ENCODE data around the gene SMG1. TPM values are rescaled to one million over a fixed set of nuclear protein-coding genes. Genes with fewer than 3 reads are reported as not detected.
A peak's percentile ranks its signal among the peaks of the same experiment; 100 is the strongest.
"Not testable (repeated sequence)": the region's sequence is repeated elsewhere in the genome, so short reads cannot be mapped to it uniquely, and the experiment has no call there.

The SMG1 gene
- total RNA-seq, 4 donors from 2014 or later = 88.5 to 183 (median 159) TPM

GRCh38 chr16:18936727-18937340 is 10.6 kb upstream of the SMG1 start:
- H3K27ac ChIP-seq = no peak overlapping the region
- intact Hi-C loops (cut with DNase I; ENCODE audit: low total_unique reads) = no loop called here
- in situ Hi-C loops (cut with MboI; ENCODE audit: low sequenced_read_pairs in 4 of 4) = no loop called here

GRCh38 chr16:18933501-18933900 is 7.3 kb upstream of the SMG1 start:
- H3K9me3 ChIP-seq = no peaks in the 10 kb centered on the region
- peaks cover 24 to 30% of the 10 kb centered on the region in 2 donors for H3K4me1 ChIP-seq
- in situ Hi-C loops (cut with MboI; ENCODE audit: low sequenced_read_pairs in 4 of 4) (no loop called here), intact Hi-C loops (cut with DNase I; ENCODE audit: low total_unique reads) (no loop called here)
- no peaks in the 10 kb centered on the region for H3K27me3 ChIP-seq
- H3K36me3 ChIP-seq = no peaks in the 10 kb centered on the region
- DNase-seq (no peak), ATAC-seq (no peak)
- peak overlapping the region; percentile 90 to 95 (median 91) for H3K27ac ChIP-seq
- TF ChIP-seq POLR2A (IDR thresholded peaks at IDR 0.05) = no peak
- H3K4me3 ChIP-seq = no peak overlapping the region

More at GRCh38 chr16:18936727-18937340, 10.6 kb upstream of the SMG1 start:
- peaks cover 11 to 13% of the 10 kb centered on the region in 2 donors for H3K4me1 ChIP-seq
- ATAC-seq (no peak), DNase-seq (no peak)
- no peak overlapping the region for H3K4me3 ChIP-seq
- no peaks in the 10 kb centered on the region for H3K9me3 ChIP-seq
- H3K27me3 ChIP-seq = no peaks in the 10 kb centered on the region
- no peaks in the 10 kb centered on the region for H3K36me3 ChIP-seq
- no peak for TF ChIP-seq CTCF (IDR thresholded peaks at IDR 0.05 in 4 of 5, conservative IDR thresholded peaks at IDR 0.05 in 1 of 5)
- TF ChIP-seq POLR2A (IDR thresholded peaks at IDR 0.05) = no peak

GRCh38 chr16:18932243-18932987 is 6.2 kb upstream of the SMG1 start:
- no peaks in the 10 kb centered on the region for H3K9me3 ChIP-seq
- H3K36me3 ChIP-seq = no peaks in the 10 kb centered on the region
- intact Hi-C loops (cut with DNase I; ENCODE audit: low total_unique reads) = loop anchor here (1.0 kb wide), 1 partner anchor 30 kb away; no protein-coding TSS in a partner anchor
- peak overlapping the region; percentile 1 to 22 (median 11) for H3K4me3 ChIP-seq
- ATAC-seq (peak; percentile 75 to 80), DNase-seq (peak; percentile 75 to 76)
- in situ Hi-C loops (cut with MboI; ENCODE audit: low sequenced_read_pairs in 4 of 4) = no loop called here
- peak overlapping the region; percentile 90 to 95 (median 91) for H3K27ac ChIP-seq
- H3K27me3 ChIP-seq = no peaks in the 10 kb centered on the region
- TF ChIP-seq CTCF (IDR thresholded peaks at IDR 0.05 in 4 of 5, conservative IDR thresholded peaks at IDR 0.05 in 1 of 5) = no peak
- TF ChIP-seq POLR2A (IDR thresholded peaks at IDR 0.05) = peak in 1 of 2 donors; percentile 38
- H3K4me1 ChIP-seq = peaks cover 24 to 30% of the 10 kb centered on the region in 2 donors

GRCh38 chr16:18931756-18932155 is 5.5 kb upstream of the SMG1 start:
- intact Hi-C loops (cut with DNase I; ENCODE audit: low total_unique reads) = loop anchor here (1.0 kb wide), 1 partner anchor 31 kb away; no protein-coding TSS in a partner anchor
- Histone ChIP-seq H3K9me3 (no peaks in the 10 kb centered on the region), H3K36me3 (no peaks in the 10 kb centered on the region)

GRCh38 chr16:18930095-18930494 is 3.9 kb upstream of the SMG1 start:
- in situ Hi-C loops (cut with MboI; ENCODE audit: low sequenced_read_pairs in 4 of 4); H3K36me3 ChIP-seq; H3K9me3 ChIP-seq; intact Hi-C loops (cut with DNase I; ENCODE audit: low total_unique reads); H3K27me3 ChIP-seq; H3K4me3 ChIP-seq: not testable (repeated sequence)
- peaks cover 24 to 36% of the 10 kb centered on the region in 2 donors for H3K4me1 ChIP-seq
- peak in 1 of 2 donors; percentile 48 for DNase-seq
- H3K27ac ChIP-seq = peak overlapping the region; percentile 90 to 95 (median 91)
- ATAC-seq = peak in 1 of 2 donors; percentile 7

More at GRCh38 chr16:18931756-18932155, 5.5 kb upstream of the SMG1 start:
- H3K27me3 ChIP-seq = no peaks in the 10 kb centered on the region
- peak overlapping the region in 3 of 4 donors; percentile 8 to 22 (median 14) for H3K4me3 ChIP-seq
- peak; percentile 86 to 87 for ATAC-seq
- DNase-seq = peak; percentile 85 to 92
- in situ Hi-C loops (cut with MboI; ENCODE audit: low sequenced_read_pairs in 4 of 4) = no loop called here
- H3K4me1 ChIP-seq = peaks cover 24 to 35% of the 10 kb centered on the region in 2 donors
- TF ChIP-seq CTCF (IDR thresholded peaks at IDR 0.05 in 4 of 5, conservative IDR thresholded peaks at IDR 0.05 in 1 of 5) (no peak), POLR2A (IDR thresholded peaks at IDR 0.05) (peak; percentile 88 to 90)
- peak overlapping the region; percentile 90 to 95 (median 91) for H3K27ac ChIP-seq

GRCh38 chr16:18928073-18928472 is 1.9 kb upstream of the SMG1 start:
- Histone ChIP-seq H3K27ac (peak overlapping the region in 3 of 4 donors; percentile 22 to 99 (median 99)), H3K4me1 (peaks cover 23 to 33% of the 10 kb centered on the region in 2 donors)
- intact Hi-C loops (cut with DNase I; ENCODE audit: low total_unique reads) = loop anchor here (5.0 kb wide), 1 partner anchor 126 kb away; the partner anchor contains the start of gene ARL6IP1
- H3K4me3 ChIP-seq; H3K36me3 ChIP-seq; DNase-seq; ATAC-seq; H3K27me3 ChIP-seq; H3K9me3 ChIP-seq; in situ Hi-C loops (cut with MboI; ENCODE audit: low sequenced_read_pairs in 4 of 4): not testable (repeated sequence)

- DNase-seq = peak; percentile 9 to 27
- H3K9me3 ChIP-seq; in situ Hi-C loops (cut with MboI; ENCODE audit: low sequenced_read_pairs in 4 of 4); H3K36me3 ChIP-seq; H3K27me3 ChIP-seq: not testable (repeated sequence)
- intact Hi-C loops (cut with DNase I; ENCODE audit: low total_unique reads) = loop anchor here (5.0 kb wide), 1 partner anchor 123 kb away; the partner anchor contains the start of gene ARL6IP1
- Histone ChIP-seq H3K4me1 (peaks cover 4 to 28% of the 10 kb centered on the region in 2 donors), H3K4me3 (peak overlapping the region; percentile 88 to 97 (median 91)), H3K27ac (peak overlapping the region; percentile 99 to 100 (median 99))
- peak; percentile 24 to 30 for ATAC-seq
Observed at GRCh38 chr16:18925215-18925985, 808 bp downstream of the SMG1 start.
